Tibial artery (tissue), 4 donors: Measurements from ENCODE around the gene OR52I1.

Source experiments
- DNase-seq, 2 donors: peaks; one replicate each; pipeline ENCODE4 v3.0.0-alpha.2; 2019
- H3K27ac ChIP-seq, 2 donors: fragments of 200-600 bp; sonication (generic) in 1 of 2; 1 replicate in 1 of 2; 2 replicates in 1 of 2; pipeline ENCODE4 v1.5.1; 2018 to 2019; ENCODE audit warnings: mild to moderate bottlenecking in 1 of 2
- H3K27me3 ChIP-seq, 2 donors: fragments of 200-600 bp; sonication (generic) in 1 of 2; one replicate each; pipeline versions ENCODE4 v1.5.1 to v1.6.0; 2016 to 2019
- H3K36me3 ChIP-seq, 3 donors: fragments of 200-600 bp; sonication (generic) in 2 of 3; one replicate each; pipeline ENCODE4 v1.5.1; 2016 to 2019; ENCODE audit warnings: mild to moderate bottlenecking in 2 of 3
- H3K4me1 ChIP-seq, 4 donors: fragments of 200-600 bp; sonication (generic) in 2 of 4; 1 replicate in 3 of 4; 2 replicates in 1 of 4; pipeline ENCODE4 v1.5.1; 2016 to 2019
- H3K4me3 ChIP-seq, 2 donors: fragments of 200-600 bp; sonication (generic) in 1 of 2; 1 replicate in 1 of 2; 2 replicates in 1 of 2; pipeline ENCODE4 v1.5.1; 2018 to 2019; ENCODE audit warnings: mild to moderate bottlenecking in 2 of 2
- H3K9me3 ChIP-seq, 3 donors: fragments of 200-600 bp; sonication (generic) in 1 of 3; one replicate each; pipeline ENCODE4 v1.5.1; 2016 to 2019
- CTCF ChIP-seq, 2 experiments: fragments of 200-600 bp in 1 of 2; fragments of 450-650 bp in 1 of 2; IDR thresholded peaks; one replicate each; pipeline ENCODE4 v1.5.1; 2017 to 2019; ENCODE audit warnings: antibody characterized with exemption in 2 of 2, mild to moderate bottlenecking in 1 of 2, moderate library complexity in 1 of 2
- intact Hi-C: fragments of 100-400 bp; cut with DNase I; formaldehyde crosslinking; loops from one replicate; pipeline ENCODE4 v1.15.0; 2023; ENCODE audit warnings: low total_unique reads

Gene OR52I1

GRCh38 chr11:4643076-4643475 lies 49.2 kb downstream of the OR52I1 start:
- intact Hi-C loops: no loop called here
- Histone ChIP-seq H3K9me3 (no peaks in the 10 kb centered on the region), H3K4me1 (peaks cover 0 to 54% (median 15%) of the 10 kb centered on the region in 4 donors), H3K27me3 (no peaks in the 10 kb centered on the region), H3K36me3 (no peaks in the 10 kb centered on the region), H3K4me3 (peak overlapping the region; percentile 34 to 38), H3K27ac (peak overlapping the region; percentile 42 to 60)
- no peak for DNase-seq
- no peak for TF ChIP-seq CTCF (IDR thresholded peaks at IDR 0.05)

GRCh38 chr11:4643682-4644081 lies 49.8 kb downstream of the OR52I1 start, which contains the start of gene OR51E1:
Gene OR51E1 (plus strand): TSS chr11:4643982. CDS start chr11:4652527, 8,545 bp downstream.
- H3K4me3 ChIP-seq: peak within 1 kb of the TSS; percentile 34 to 38
- no peak for TF ChIP-seq CTCF (IDR thresholded peaks at IDR 0.05)
- no peaks in the 10 kb centered on the region for H3K36me3 ChIP-seq
- H3K27ac ChIP-seq: peak within 1 kb of the TSS; percentile 42 to 60
- peaks cover 0 to 59% (median 15%) of the 10 kb centered on the region in 4 donors for H3K4me1 ChIP-seq
- H3K27me3 ChIP-seq: no peaks in the 10 kb centered on the region
- H3K9me3 ChIP-seq: no peaks in the 10 kb centered on the region
- DNase-seq: no peak
- intact Hi-C loops: no loop called here

GRCh38 chr11:4644233-4644632 lies 50.4 kb downstream of the OR52I1 start:
- Histone ChIP-seq H3K4me1 (peaks cover 0 to 62% (median 15%) of the 10 kb centered on the region in 4 donors), H3K36me3 (no peaks in the 10 kb centered on the region), H3K9me3 (no peaks in the 10 kb centered on the region), H3K27ac (peak overlapping the region; percentile 42 to 60), H3K27me3 (no peaks in the 10 kb centered on the region), H3K4me3 (peak overlapping the region; percentile 34 to 38)
- no peak for TF ChIP-seq CTCF (IDR thresholded peaks at IDR 0.05)
- no peak for DNase-seq
- intact Hi-C loops: no loop called here
